Ovary (tissue), 3 donors: ENCODE data around the gene AP5Z1.

Source experiments
- CTCF ChIP-seq, 3 donors: fragments of 450-650 bp in 2 of 3; fragments of 200-600 bp in 1 of 3; IDR thresholded peaks; one replicate each; pipeline versions ENCODE4 v1.5.1 to v1.8.0; 2016 to 2022; ENCODE audit warnings: antibody characterized with exemption in 3 of 3, mild to moderate bottlenecking in 1 of 3
- EP300 ChIP-seq: sonication (generic); formaldehyde crosslinking; IDR thresholded peaks from one replicate; pipeline ENCODE4 v1.6.1; 2017; ENCODE audit warnings: antibody characterized with exemption
- POLR2A ChIP-seq: fragments of 450-650 bp; IDR thresholded peaks from one replicate; pipeline ENCODE4 v1.6.1; 2017; ENCODE audit warnings: antibody characterized with exemption, mild to moderate bottlenecking, moderate library complexity
- donor health status: DM: no; HTN: no; CAD: no.

- TF ChIP-seq CTCF (IDR thresholded peaks at IDR 0.05) (no peak), POLR2A (no peak), EP300 (no peak)
Measured at GRCh38 chr7:4727914-4728705, 47.3 kb upstream of the AP5Z1 start.
